Stromal cell of bone marrow (primary cell): ENCODE results near the gene POLR3K.
"Not testable (repeated sequence)": the region's sequence is repeated elsewhere in the genome, so short reads cannot be mapped to it uniquely, and the experiment has no call there.

Experiments used
- DNase-seq: peaks from one replicate; pipeline ENCODE4 v3.0.0-alpha.2; 2012; ENCODE audit warnings: low read depth

The POLR3K gene

GRCh38 chr16:63998-64913 lies 10.8 kb upstream of the POLR3K start:
- DNase-seq, result no peak

- DNase-seq, result no peak
Measured at GRCh38 chr16:63466-63865, 10.1 kb upstream of the POLR3K start.

- DNase-seq, result no peak
Measured at GRCh38 chr16:62968-63391, 9.6 kb upstream of the POLR3K start.

GRCh38 chr16:62283-62967 lies 9.0 kb upstream of the POLR3K start:
- no peak for DNase-seq

GRCh38 chr16:61879-62281 lies 8.5 kb upstream of the POLR3K start:
- DNase-seq, result no peak

GRCh38 chr16:60929-61878 lies 7.8 kb upstream of the POLR3K start:
- no peak for DNase-seq

- no peak for DNase-seq
Measured at GRCh38 chr16:60166-60565, 6.8 kb upstream of the POLR3K start.

GRCh38 chr16:59440-60059 lies 6.1 kb upstream of the POLR3K start:
- DNase-seq, result no peak

- DNase-seq, result no peak
Measured at GRCh38 chr16:58491-59439, 5.4 kb upstream of the POLR3K start.

GRCh38 chr16:57711-58110 lies 4.3 kb upstream of the POLR3K start:
- no peak for DNase-seq

- DNase-seq, result no peak
Measured at GRCh38 chr16:56231-56927, 3.0 kb upstream of the POLR3K start.

GRCh38 chr16:55571-56136 lies 2.2 kb upstream of the POLR3K start:
- DNase-seq, result no peak

GRCh38 chr16:54237-54581 lies 801 bp upstream of the POLR3K start:
- DNase-seq, result no peak

- no peak for DNase-seq
Measured at GRCh38 chr16:50769-51591, 2.4 kb downstream of the POLR3K start.

- no peak for DNase-seq
Measured at GRCh38 chr16:47234-47633, 6.2 kb downstream of the POLR3K start.

GRCh38 chr16:46510-46909 lies 6.9 kb downstream of the POLR3K start:
- DNase-seq, result not testable (repeated sequence)

- DNase-seq, result no peak
Measured at GRCh38 chr16:45454-45853, 8.0 kb downstream of the POLR3K start.

- no peak for DNase-seq
Measured at GRCh38 chr16:44655-45054, 8.8 kb downstream of the POLR3K start.

GRCh38 chr16:43294-43693 lies 10.1 kb downstream of the POLR3K start:
- no peak for DNase-seq
